GM12892 (cell line): ENCODE results near the gene REX1BD.

Source experiments
- DNase-seq: peaks from one replicate; pipeline ENCODE4 v3.0.0; 2011; ENCODE audit not compliant: insufficient read length
- FAIRE-seq: peaks from 2 replicates; lab custom pipeline; 2011; peaks lifted over from hg19 to GRCh38; lab: Jason Lieb, UNC
- POLR2A ChIP-seq: IDR thresholded peaks from 2 replicates; pipeline ENCODE4 v1.6.1; 2011; ENCODE audit warnings: low read depth, low read length, control low read depth
- POLR2AphosphoS5 ChIP-seq: IDR thresholded peaks from 2 replicates; pipeline ENCODE4 v1.6.1; 2011; ENCODE audit warnings: low read depth, low read length, control low read depth
- TAF1 ChIP-seq: IDR thresholded peaks from 2 replicates; pipeline ENCODE4 v1.6.1; 2011; ENCODE audit warnings: low read depth, mild to moderate bottlenecking, control low read depth, low read length, borderline replicate concordance

The REX1BD gene

DNA sequence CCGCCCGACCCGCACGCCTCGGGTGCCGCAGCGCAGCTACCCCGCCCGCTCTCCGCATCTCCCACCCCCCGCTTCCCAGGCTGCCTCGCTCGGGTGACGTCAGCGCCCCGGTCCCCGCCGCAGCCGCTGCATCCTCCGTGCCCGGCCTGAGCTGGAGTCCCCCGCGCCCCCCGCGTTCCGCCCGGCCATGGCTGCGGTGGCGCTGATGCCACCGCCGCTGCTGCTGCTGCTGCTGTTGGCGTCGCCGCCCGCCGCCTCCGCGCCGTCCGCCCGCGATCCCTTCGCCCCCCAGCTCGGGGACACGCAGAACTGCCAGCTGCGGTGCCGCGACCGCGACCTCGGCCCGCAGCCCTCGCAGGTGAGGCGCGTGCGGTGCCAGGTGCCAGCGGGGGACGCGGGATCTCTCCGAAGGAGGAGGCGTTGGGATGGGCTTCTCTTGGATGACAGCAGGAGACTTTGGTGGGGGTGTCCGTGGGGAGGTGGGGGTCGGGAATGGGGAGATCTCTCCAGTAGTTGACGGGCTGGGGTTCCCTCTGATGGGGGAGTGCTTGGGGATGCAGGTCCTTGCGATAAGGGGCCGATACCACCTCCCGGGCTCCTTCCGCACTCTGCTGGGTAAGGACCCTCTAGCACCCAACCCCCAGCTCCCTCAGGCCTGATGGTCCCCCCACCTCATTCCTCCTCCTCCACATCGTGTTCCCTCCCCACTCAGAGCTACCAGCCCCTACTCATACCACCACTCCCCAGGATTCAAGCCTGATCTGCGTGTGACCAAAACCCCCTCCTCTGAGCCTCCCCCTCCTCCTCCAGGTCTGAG is 24.4 kb downstream of the REX1BD start, which contains the start of gene TMEM59L:
TSS of gene TMEM59L (plus strand) at position 99 of the 817 bp plus-strand sequence. CDS start at position 188, 89 bp downstream.
- TF ChIP-seq POLR2AphosphoS5 (no peak), POLR2A (no peak), TAF1 (no peak)
- FAIRE-seq: no peak
- no peak for DNase-seq

DNA sequence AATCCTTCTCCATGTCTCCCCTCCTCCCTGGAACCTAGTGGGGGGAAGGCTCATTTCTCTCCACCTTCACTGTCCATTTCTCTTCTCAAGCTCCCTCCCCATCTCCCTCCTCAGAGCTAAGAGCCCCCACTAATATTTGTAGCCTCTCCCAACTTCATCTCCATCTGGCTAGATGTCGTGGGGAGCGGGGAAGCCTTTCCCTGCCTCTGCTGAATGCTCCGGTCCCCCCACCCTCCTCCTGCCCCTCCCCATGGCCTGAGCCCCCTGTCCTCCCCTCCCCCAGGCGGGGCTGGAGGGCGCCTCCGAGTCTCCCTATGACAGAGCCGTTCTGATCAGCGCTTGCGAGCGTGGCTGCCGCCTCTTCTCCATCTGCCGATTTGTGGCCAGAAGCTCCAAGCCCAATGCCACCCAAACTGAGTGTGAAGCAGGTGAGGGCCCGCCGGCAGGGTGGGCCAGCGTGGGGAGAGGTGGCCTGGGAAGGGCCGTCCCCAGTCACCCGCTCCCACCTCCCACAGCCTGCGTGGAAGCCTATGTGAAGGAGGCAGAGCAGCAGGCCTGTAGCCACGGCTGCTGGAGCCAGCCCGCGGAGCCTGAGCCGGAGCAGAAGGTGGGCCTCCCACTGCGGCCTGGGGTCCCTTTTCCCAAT is 25.1 kb downstream of the REX1BD start:
- no peak for FAIRE-seq
- no peak for DNase-seq
- TF ChIP-seq POLR2A: no peak
- no peak for TF ChIP-seq POLR2AphosphoS5
- no peak for TF ChIP-seq TAF1

DNA sequence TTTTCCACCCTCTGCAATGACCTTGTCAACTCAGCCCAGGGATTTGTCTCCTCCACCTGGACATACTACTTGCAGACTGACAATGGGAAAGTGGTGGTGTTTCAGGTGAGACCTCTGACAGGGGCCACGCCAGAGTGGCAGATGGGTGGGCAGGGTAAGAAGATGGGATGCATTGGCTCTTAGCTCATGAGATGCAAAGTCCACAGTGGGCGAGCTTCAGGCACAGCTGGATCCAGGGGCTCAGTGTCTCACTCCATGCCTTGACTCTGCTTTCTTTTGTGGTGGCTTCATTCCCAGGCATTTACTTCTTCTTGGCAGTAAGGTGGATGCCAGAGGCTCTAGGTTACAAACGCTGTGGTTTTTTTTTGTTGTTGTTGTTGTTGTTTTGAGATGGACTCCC is 27.4 kb downstream of the REX1BD start:
- TF ChIP-seq POLR2A (no peak), TAF1 (no peak), POLR2AphosphoS5 (no peak)
- FAIRE-seq (no peak), DNase-seq (no peak)

DNA sequence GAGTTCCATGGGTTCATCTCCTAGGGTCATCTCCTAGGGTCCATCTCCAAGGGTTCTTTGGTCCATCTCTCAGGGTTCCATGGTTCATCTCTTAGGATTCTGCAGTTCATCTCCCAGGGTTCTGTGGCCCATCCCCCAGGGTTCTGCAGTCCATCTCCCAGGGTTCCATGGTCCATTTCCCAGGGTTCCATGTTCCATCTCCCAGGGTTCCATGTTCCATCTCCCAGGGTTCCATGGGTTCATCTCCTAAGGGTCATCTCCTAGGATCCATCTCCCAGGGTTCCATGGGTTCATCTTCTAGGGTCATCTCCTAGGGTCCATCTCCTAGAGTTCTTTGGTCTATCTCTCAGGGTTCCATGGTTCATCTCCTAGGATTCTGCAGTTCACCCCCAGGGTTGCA is 29.0 kb downstream of the REX1BD start:
- DNase-seq (no peak), FAIRE-seq (no peak)
- TF ChIP-seq POLR2AphosphoS5 (no peak), TAF1 (no peak), POLR2A (no peak)

DNA sequence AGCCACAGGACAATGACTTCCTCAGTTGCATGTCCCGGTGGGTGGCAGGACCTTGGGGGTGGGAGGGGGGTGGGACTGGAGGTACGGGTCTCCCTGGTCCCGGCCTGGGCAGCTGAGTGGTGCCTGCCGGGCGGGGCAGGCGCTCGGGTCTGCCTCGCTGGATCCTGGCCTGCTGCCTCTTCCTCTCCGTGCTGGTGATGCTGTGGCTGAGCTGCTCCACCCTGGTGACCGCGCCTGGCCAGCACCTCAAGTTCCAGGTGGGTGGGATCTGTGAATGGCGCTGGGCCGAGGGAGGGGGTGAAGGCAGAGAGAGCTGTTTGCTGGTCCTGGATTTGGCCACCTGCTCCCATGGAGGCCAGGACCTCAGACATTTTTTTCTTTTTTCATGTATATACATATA is 29.6 kb downstream of the REX1BD start:
- FAIRE-seq (no peak), DNase-seq (no peak)
- TF ChIP-seq POLR2AphosphoS5 (no peak), TAF1 (no peak), POLR2A (no peak)

GRCh38 chr19:18620311-18620710 is 31.7 kb downstream of the REX1BD start:
- TF ChIP-seq TAF1: no peak
- TF ChIP-seq POLR2AphosphoS5: no peak
- no peak for TF ChIP-seq POLR2A
- FAIRE-seq: no peak
- DNase-seq: no peak

DNA sequence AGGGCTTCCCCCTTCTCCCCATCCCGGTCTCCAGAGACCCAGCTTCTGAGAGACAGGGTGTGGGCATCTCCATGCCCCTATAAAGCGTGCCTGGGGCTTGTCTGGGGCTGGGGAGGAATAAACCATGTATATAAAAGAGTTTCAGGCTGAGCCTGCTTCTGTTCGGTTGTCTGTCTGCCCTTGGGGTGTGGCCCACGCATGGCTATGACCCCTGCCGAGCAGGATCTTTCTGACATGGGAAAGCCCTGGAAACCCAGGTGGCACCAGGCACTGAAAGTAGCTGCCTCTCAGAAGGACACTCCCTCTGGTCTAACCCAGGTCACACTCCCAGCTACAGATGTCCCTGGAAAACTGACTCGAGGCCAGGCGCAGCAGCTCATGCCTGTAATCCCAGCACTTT is 32.3 kb downstream of the REX1BD start:
- FAIRE-seq: no peak
- DNase-seq: no peak
- TF ChIP-seq POLR2AphosphoS5 (no peak), TAF1 (no peak)

DNA sequence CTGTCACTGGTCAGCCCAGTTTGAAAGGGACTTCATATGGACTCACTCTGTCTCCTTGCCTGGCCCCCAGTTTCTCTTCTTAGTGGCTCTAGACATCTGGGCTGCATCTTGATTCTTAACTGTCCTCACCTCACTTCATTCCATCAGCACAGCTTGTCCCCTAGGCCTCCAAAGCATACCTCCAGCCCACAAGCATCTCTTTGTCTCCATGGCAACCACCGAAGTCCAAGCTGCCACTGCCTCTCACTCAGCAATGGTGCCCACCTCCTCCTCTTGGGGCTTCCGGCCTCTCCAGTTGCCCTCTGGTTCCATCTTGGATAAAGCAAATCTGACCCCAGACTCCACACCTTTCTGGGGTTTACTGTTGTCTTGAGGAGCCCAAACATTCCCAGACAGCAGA is 38.3 kb downstream of the REX1BD start:
- no peak for TF ChIP-seq TAF1
- no peak for TF ChIP-seq POLR2AphosphoS5
- TF ChIP-seq POLR2A: no peak
- no peak for FAIRE-seq
- no peak for DNase-seq

DNA sequence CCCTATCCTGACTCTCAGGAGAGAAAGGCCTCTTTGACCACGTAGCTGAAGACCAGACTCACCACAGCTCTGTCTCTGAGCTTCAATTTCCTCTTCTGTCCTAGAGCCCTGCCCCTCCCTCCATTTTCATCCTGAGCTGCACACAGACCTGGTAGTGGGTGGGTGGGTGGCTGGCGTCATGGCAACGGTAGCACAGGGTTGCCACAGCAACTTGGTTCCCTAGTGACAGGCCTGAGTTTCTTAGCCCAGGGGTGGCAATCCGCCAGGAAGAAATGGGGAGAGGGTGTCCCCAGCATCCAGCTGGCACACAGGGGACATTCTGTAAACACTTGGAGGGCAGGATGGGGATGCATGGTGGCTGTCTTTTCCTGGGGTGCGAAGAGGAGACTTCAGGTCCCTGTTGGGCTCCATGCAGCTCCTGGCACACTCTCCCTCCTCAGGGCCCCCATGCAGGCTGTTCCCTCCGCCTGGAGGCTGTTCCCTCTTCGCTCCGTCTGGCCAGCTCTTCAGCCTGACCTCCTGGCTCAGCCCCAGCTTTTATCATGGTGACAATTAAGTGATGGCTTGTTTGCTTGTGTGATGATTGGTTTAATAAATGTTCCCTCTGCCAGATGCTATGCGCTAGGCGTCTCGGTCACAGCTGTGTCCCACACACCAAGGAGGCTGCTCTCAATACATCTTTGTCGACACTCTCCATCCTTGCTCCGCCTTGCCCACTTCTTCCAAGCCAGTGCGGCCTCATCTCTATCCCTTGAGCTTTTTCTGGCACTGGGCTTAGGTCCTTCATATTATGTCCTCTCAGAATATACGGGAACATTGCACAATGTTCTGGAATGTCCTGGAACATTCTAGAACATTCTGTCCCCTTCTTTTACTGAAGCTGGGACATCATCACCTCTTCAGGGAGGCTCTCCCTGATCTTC is 40.8 kb downstream of the REX1BD start:
- FAIRE-seq (no peak), DNase-seq (no peak)
- TF ChIP-seq POLR2AphosphoS5: no peak
- TF ChIP-seq TAF1: no peak
- TF ChIP-seq POLR2A: no peak

GRCh38 chr19:18633321-18633720 is 44.7 kb downstream of the REX1BD start:
- DNase-seq: no peak
- FAIRE-seq: no peak
- no peak for TF ChIP-seq POLR2A
- no peak for TF ChIP-seq POLR2AphosphoS5
- no peak for TF ChIP-seq TAF1

GRCh38 chr19:18634612-18635297 is 46.2 kb downstream of the REX1BD start:
- DNase-seq: no peak
- no peak for FAIRE-seq
- TF ChIP-seq POLR2AphosphoS5: no peak
- no peak for TF ChIP-seq TAF1
- TF ChIP-seq POLR2A: no peak
